NCI-H226 (cell line): ENCODE results near the gene NFKBIE.
A peak's percentile ranks its signal among the peaks of the same experiment; 100 is the strongest.

Experiments used
- DNase-seq: peaks from one replicate; pipeline ENCODE4 v3.0.0-alpha.2; 2015

Gene NFKBIE

GRCh38 chr6:44272529-44272928 is 7.2 kb upstream of the NFKBIE start:
- DNase-seq, result no peak

- no peak for DNase-seq
Measured at GRCh38 chr6:44271914-44272313, 6.6 kb upstream of the NFKBIE start.

- no peak for DNase-seq
Measured at GRCh38 chr6:44271406-44271723, 6.0 kb upstream of the NFKBIE start.

GRCh38 chr6:44270526-44271405 is 5.4 kb upstream of the NFKBIE start:
- DNase-seq, result no peak

- DNase-seq, result no peak
Measured at GRCh38 chr6:44269921-44270525, 4.7 kb upstream of the NFKBIE start, which contains the start of gene TMEM151B. TSS of gene TMEM151B (plus strand) at chr6:44270450. CDS start at chr6:44270743, 293 bp downstream.

GRCh38 chr6:44269178-44269920 is 4.0 kb upstream of the NFKBIE start:
- no peak for DNase-seq

GRCh38 chr6:44268095-44268628 is 2.8 kb upstream of the NFKBIE start:
- DNase-seq, result no peak

- DNase-seq, result no peak
Measured at GRCh38 chr6:44267252-44267651, 1.9 kb upstream of the NFKBIE start.

- DNase-seq, result no peak
Measured at GRCh38 chr6:44266347-44266746, 996 bp upstream of the NFKBIE start.

GRCh38 chr6:44265722-44266233 is 427 bp upstream of the NFKBIE start:
- DNase-seq, result no peak

GRCh38 chr6:44264154-44265006 is 971 bp downstream of the NFKBIE start:
- DNase-seq, result no peak

GRCh38 chr6:44263354-44264100 is 1.8 kb downstream of the NFKBIE start:
- DNase-seq, result peak; percentile 56

- no peak for DNase-seq
Measured at GRCh38 chr6:44262467-44263353, 2.6 kb downstream of the NFKBIE start.

GRCh38 chr6:44261581-44261980 is 3.8 kb downstream of the NFKBIE start:
- DNase-seq, result no peak

GRCh38 chr6:44260451-44261297 is 4.7 kb downstream of the NFKBIE start:
- DNase-seq, result no peak

GRCh38 chr6:44260011-44260410 is 5.3 kb downstream of the NFKBIE start:
- DNase-seq, result no peak

- no peak for DNase-seq
Measured at GRCh38 chr6:44258921-44259320, 6.4 kb downstream of the NFKBIE start.

- no peak for DNase-seq
Measured at GRCh38 chr6:44258325-44258863, 7.0 kb downstream of the NFKBIE start.

- no peak for DNase-seq
Measured at GRCh38 chr6:44257753-44258324, 7.5 kb downstream of the NFKBIE start.
